Dendritic cell treated with granulocyte-macrophage colony-stimulating factor and Interleukin-4, amounts not matched to agents 40 ng/mL and 50 ng/mL, for 4 days (primary cell): ENCODE results near the gene SUN1.
"Not testable (repeated sequence)": the region's sequence is repeated elsewhere in the genome, so short reads cannot be mapped to it uniquely, and the experiment has no call there.

Experiments used
- H3K27ac Mint-ChIP-seq: one replicate; pipeline ENCODE4 v1.8.0; 2022; ENCODE audit warnings: mild to moderate bottlenecking, mixed read lengths
- H3K27me3 Mint-ChIP-seq: one replicate; pipeline ENCODE4 v1.8.0; 2022; ENCODE audit warnings: mild to moderate bottlenecking, mixed read lengths
- H3K36me3 Mint-ChIP-seq: one replicate; pipeline ENCODE4 v1.8.0; 2022; ENCODE audit warnings: low read depth, mixed read lengths
- H3K4me1 Mint-ChIP-seq: one replicate; pipeline ENCODE4 v1.8.0; 2022; ENCODE audit warnings: low read depth, mixed read lengths
- H3K4me3 Mint-ChIP-seq: one replicate; pipeline ENCODE4 v1.8.0; 2022; ENCODE audit warnings: mild to moderate bottlenecking, moderate library complexity, mixed read lengths
- H3K9me3 Mint-ChIP-seq: one replicate; pipeline ENCODE4 v1.8.0; 2022; ENCODE audit warnings: mixed read lengths
- intact Hi-C: fragments of 100-400 bp; cut with micrococcal nuclease; formaldehyde crosslinking; loops from one replicate; pipeline ENCODE4 v1.15.0; 2022

SUN1 gene

GRCh38 chr7:862157-862556 is 29.9 kb downstream of the SUN1 start:
- Mint-ChIP-seq H3K9me3 (no peaks in the 10 kb centered on the region), H3K36me3 (peaks cover 98% of the 10 kb centered on the region), H3K27me3 (no peaks in the 10 kb centered on the region), H3K4me1 (no peaks in the 10 kb centered on the region), H3K4me3 (no peak overlapping the region), H3K27ac (no peak overlapping the region)
- intact Hi-C loops = no loop called here

GRCh38 chr7:863106-863505 is 30.8 kb downstream of the SUN1 start:
- Mint-ChIP-seq H3K27ac (no peak overlapping the region), H3K4me1 (no peaks in the 10 kb centered on the region), H3K9me3 (no peaks in the 10 kb centered on the region), H3K4me3 (no peak overlapping the region), H3K36me3 (peaks cover 100% of the 10 kb centered on the region), H3K27me3 (no peaks in the 10 kb centered on the region)
- intact Hi-C loops = no loop called here

GRCh38 chr7:865921-866320 is 33.6 kb downstream of the SUN1 start:
- no peaks in the 10 kb centered on the region for H3K27me3 Mint-ChIP-seq
- H3K4me3 Mint-ChIP-seq = no peak overlapping the region
- H3K36me3 Mint-ChIP-seq = peaks cover 96% of the 10 kb centered on the region
- no peaks in the 10 kb centered on the region for H3K9me3 Mint-ChIP-seq
- H3K27ac Mint-ChIP-seq = no peak overlapping the region
- H3K4me1 Mint-ChIP-seq = peaks cover 5% of the 10 kb centered on the region
- intact Hi-C loops = no loop called here

GRCh38 chr7:867001-867405 is 34.7 kb downstream of the SUN1 start:
- H3K27me3 Mint-ChIP-seq = no peaks in the 10 kb centered on the region
- no peak overlapping the region for H3K27ac Mint-ChIP-seq
- H3K36me3 Mint-ChIP-seq = peaks cover 96% of the 10 kb centered on the region
- intact Hi-C loops = no loop called here
- H3K9me3 Mint-ChIP-seq = no peaks in the 10 kb centered on the region
- peaks cover 8% of the 10 kb centered on the region for H3K4me1 Mint-ChIP-seq
- no peak overlapping the region for H3K4me3 Mint-ChIP-seq

GRCh38 chr7:867406-868188 is 35.3 kb downstream of the SUN1 start:
- Mint-ChIP-seq H3K4me3 (no peak overlapping the region), H3K4me1 (peaks cover 9% of the 10 kb centered on the region), H3K27me3 (no peaks in the 10 kb centered on the region), H3K9me3 (no peaks in the 10 kb centered on the region), H3K36me3 (peaks cover 96% of the 10 kb centered on the region), H3K27ac (no peak overlapping the region)
- intact Hi-C loops = no loop called here

GRCh38 chr7:868189-868486 is 35.9 kb downstream of the SUN1 start:
- Mint-ChIP-seq H3K36me3 (peaks cover 96% of the 10 kb centered on the region), H3K27me3 (no peaks in the 10 kb centered on the region), H3K27ac (no peak overlapping the region), H3K4me1 (peaks cover 9% of the 10 kb centered on the region), H3K9me3 (no peaks in the 10 kb centered on the region), H3K4me3 (no peak overlapping the region)
- intact Hi-C loops = no loop called here

- Mint-ChIP-seq H3K36me3 (peaks cover 93% of the 10 kb centered on the region), H3K27ac (no peak overlapping the region), H3K9me3 (no peaks in the 10 kb centered on the region), H3K4me1 (peaks cover 9% of the 10 kb centered on the region), H3K4me3 (no peak overlapping the region), H3K27me3 (no peaks in the 10 kb centered on the region)
- intact Hi-C loops = no loop called here
These were observed 37.1 kb downstream of the SUN1 start for GRCh38 chr7:869348-869747.

- H3K4me3 Mint-ChIP-seq = no peak overlapping the region
- peaks cover 70% of the 10 kb centered on the region for H3K36me3 Mint-ChIP-seq
- intact Hi-C loops = loop anchor here (10.0 kb wide), 1 partner anchor 57 kb away; no protein-coding TSS in a partner anchor
- peak overlapping the region; percentile 0 for H3K27ac Mint-ChIP-seq
- H3K27me3 Mint-ChIP-seq = no peaks in the 10 kb centered on the region
- H3K9me3 Mint-ChIP-seq = no peaks in the 10 kb centered on the region
- H3K4me1 Mint-ChIP-seq = peaks cover 10% of the 10 kb centered on the region
These were observed 39.7 kb downstream of the SUN1 start for GRCh38 chr7:871900-872537.

- H3K27me3 Mint-ChIP-seq, H3K9me3 Mint-ChIP-seq, H3K4me3 Mint-ChIP-seq, H3K27ac Mint-ChIP-seq: not testable (repeated sequence)
- intact Hi-C loops = loop anchor here (1.0 to 10.0 kb wide), 2 partner anchors 58 to 86 kb away; no protein-coding TSS in a partner anchor
- H3K4me1 Mint-ChIP-seq = peaks cover 16% of the 10 kb centered on the region
- peaks cover 70% of the 10 kb centered on the region for H3K36me3 Mint-ChIP-seq
These were observed 40.4 kb downstream of the SUN1 start for GRCh38 chr7:872685-873084.

GRCh38 chr7:873367-874002 is 41.2 kb downstream of the SUN1 start:
- H3K4me3 Mint-ChIP-seq = no peak overlapping the region
- peak overlapping the region; percentile 50 for H3K27ac Mint-ChIP-seq
- peaks cover 62% of the 10 kb centered on the region for H3K36me3 Mint-ChIP-seq
- no peaks in the 10 kb centered on the region for H3K9me3 Mint-ChIP-seq
- no peaks in the 10 kb centered on the region for H3K27me3 Mint-ChIP-seq
- intact Hi-C loops = loop anchor here (1.0 to 10.0 kb wide), 2 partner anchors 59 to 87 kb away; no protein-coding TSS in a partner anchor
- peaks cover 23% of the 10 kb centered on the region for H3K4me1 Mint-ChIP-seq

GRCh38 chr7:874031-874749 is 41.9 kb downstream of the SUN1 start:
- Mint-ChIP-seq H3K27ac (peak overlapping the region; percentile 50), H3K4me3 (no peak overlapping the region), H3K9me3 (no peaks in the 10 kb centered on the region), H3K36me3 (peaks cover 64% of the 10 kb centered on the region), H3K4me1 (peaks cover 27% of the 10 kb centered on the region), H3K27me3 (no peaks in the 10 kb centered on the region)
- intact Hi-C loops = loop anchor here (10.0 kb wide), 1 partner anchor 59 kb away; no protein-coding TSS in a partner anchor

GRCh38 chr7:875051-875450 is 42.8 kb downstream of the SUN1 start:
- Mint-ChIP-seq H3K9me3 (no peaks in the 10 kb centered on the region), H3K4me1 (peaks cover 30% of the 10 kb centered on the region), H3K36me3 (peaks cover 63% of the 10 kb centered on the region), H3K27ac (peak overlapping the region; percentile 15), H3K4me3 (no peak overlapping the region), H3K27me3 (no peaks in the 10 kb centered on the region)
- intact Hi-C loops = loop anchor here (10.0 kb wide), 1 partner anchor 60 kb away; no protein-coding TSS in a partner anchor

GRCh38 chr7:875476-876076 is 43.3 kb downstream of the SUN1 start:
- Mint-ChIP-seq H3K36me3 (peaks cover 58% of the 10 kb centered on the region), H3K9me3 (no peaks in the 10 kb centered on the region), H3K4me1 (peaks cover 33% of the 10 kb centered on the region), H3K27me3 (no peaks in the 10 kb centered on the region), H3K4me3 (no peak overlapping the region), H3K27ac (peak overlapping the region; percentile 15)
- intact Hi-C loops = loop anchor here (2.0 to 10.0 kb wide), 2 partner anchors 25 to 61 kb away; no protein-coding TSS in a partner anchor
